ENCODE measurements around the gene B3GNT8.
"Not testable (repeated sequence)": the region's sequence is repeated elsewhere in the genome, so short reads cannot be mapped to it uniquely, and the experiment has no call there.

B3GNT8 gene

DNA sequence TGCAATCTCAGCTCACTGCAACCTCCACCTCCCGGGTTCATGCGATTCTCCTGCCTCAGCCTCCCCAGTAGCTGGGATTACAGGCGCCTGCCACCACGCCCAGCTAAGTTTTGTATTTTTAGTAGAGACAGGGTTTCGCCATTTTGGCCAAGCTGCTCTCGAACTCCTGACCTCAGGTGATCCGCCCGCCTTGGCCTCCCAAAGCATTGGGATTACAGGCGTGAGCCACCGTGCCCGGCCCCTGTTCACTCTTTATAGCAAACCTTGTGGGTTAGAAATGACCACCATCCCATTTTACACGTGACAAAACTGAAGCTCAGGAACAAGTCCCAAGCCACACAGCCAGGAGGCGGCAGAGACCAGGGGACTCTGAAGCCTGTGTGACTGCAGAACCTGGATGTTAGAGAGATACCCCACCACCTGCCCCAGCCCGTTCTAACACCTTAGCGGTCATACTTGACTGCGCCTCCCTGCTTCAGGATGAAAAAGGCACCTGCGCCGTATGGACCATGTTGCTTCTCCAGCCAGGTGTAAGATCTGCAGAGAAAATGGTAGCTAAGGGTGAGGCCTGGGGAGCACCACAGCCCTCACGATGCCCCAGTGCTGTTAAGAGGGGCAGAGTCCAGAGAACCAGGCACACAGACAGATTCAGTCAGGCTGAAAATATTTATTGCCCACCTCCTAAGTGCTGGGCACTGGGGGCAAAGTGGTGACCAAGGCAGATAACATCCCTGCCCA lies 8.9 kb upstream of the B3GNT8 start:
- no peak for DNase-seq

DNA sequence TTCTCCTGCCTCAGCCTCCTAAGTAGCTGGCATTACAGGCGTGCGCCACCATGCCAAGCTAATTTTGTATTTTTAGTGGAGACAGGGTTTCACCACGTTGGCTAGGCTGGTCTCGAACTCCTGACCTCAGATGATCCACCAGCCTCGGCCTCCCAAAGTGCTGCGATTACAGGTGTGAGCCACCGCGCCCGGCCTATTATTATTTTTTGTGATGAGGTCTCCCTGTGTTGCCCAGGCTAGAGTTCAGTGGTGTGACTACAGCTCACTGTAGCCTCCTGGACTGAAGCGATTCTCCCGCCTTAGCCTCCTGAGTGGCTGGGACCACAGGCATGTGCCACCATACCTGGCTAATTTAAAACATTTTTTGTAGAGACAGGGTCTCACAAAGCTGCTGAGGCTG lies 8.2 kb upstream of the B3GNT8 start:
- DNase-seq, result not testable (repeated sequence)

- no peak for DNase-seq
Observed at GRCh38 chr19:41434450-41434849, 7.3 kb upstream of the B3GNT8 start.

DNA sequence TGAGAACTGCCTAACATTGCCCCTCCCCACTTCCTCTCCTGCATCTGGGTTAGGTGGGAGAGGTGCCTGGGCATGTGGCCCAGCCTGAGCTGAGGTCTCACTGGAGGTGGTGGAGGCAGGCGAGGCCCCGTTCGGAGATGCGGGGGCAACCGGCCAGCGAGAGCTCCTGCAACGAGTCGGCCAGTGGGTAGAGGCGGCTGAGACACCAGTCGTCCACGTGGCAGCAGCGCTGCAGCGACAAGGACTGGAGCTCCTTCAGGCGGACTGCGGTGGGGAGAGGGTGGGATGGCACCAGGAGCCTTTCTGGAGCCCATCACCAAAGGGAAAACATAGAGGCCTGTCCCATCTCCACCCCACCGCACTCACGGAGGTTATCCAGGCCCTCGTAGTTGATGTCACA lies 6.0 kb upstream of the B3GNT8 start:
- no peak for DNase-seq

DNA sequence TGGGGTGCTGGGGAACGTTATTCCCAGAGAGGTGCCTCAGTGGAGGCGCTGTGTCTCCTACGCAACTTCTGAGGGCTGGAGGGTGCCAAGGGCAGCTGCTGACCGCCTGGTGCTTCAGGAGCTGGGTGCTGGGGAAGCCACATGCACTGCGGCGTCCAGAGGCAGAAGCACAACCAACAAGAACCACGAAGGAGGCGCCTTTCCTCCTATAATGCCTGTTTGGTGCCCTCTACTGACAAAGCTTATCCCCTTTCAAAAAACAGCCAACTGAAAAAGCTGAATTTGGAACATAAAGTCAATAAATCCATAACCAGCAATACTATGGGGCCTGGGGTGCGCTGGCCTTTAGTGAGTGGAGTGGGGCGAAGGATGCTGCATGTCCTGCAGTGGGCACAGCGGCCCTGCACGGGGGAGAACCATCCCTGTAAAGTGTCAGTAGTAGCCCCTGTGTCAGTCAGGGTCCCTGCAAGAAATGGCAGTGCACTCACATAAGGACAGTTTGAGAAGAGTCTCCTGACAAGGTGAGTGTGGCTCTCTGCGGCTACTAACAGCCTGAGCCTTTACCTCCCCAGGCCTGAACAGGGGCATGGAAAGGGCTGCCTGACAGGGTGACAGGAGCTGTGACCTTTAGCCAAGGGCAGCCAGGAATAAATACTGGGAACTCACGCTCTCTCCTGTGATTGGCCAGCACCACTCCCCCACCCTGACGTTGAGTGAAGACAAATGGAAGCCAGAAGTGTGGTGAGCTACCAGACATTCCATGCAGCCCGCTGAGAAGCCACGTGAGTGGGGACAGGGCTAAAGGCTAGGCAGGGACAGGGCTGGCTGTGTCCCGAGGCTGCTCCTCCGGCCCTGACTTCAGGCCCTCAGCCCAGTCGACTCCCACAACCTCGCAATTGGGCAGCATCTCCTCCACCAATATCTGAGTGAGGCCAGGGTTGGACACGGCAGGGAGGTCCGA lies 4.5 kb upstream of the B3GNT8 start:
- DNase-seq, result no peak

DNA sequence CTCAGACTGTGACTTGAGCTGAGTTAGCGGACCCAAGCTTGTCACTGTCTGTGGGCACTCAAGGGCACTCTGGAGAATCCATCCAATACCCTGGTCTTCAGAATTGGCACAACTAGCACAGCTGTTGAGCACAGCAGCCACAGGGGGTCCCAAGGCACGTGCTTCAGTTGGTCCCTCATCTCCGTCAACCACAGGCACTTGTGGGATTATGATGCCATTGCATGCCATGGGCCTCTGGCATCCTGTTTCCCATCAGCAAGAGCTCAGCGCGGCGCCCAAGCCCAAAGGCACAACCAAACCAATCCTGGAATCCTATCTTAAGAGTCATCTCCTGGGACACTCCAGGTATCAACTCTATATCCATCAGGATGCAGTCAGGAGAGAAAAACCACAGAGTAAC lies 3.7 kb upstream of the B3GNT8 start:
- DNase-seq, result no peak

DNA sequence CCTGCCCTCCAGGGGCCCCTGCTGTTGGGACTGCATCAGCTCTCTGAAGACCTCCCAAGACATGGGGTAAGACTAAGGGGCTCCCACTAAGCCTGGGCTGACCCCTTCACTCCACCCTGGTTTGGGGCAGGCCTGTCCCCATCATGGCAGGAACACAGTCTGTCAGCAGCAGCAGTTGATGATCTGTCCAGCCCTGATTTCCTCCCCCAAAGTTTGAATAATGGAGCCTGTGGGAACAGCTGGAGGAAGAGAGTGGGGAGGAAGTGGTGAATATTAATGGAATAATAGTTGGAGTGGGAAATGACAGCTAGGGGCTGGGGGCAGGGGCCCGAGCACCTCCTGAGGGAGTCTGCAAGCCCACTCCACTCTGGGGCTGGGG lies 1.3 kb upstream of the B3GNT8 start:
- DNase-seq, result no peak

GRCh38 chr19:41427647-41428480 lies 690 bp upstream of the B3GNT8 start:
- peak; percentile 38 for DNase-seq

GRCh38 chr19:41426116-41426841 lies 895 bp downstream of the B3GNT8 start:
- no peak for DNase-seq

- DNase-seq, result no peak
Observed at GRCh38 chr19:41425174-41426115, 1.7 kb downstream of the B3GNT8 start.

DNA sequence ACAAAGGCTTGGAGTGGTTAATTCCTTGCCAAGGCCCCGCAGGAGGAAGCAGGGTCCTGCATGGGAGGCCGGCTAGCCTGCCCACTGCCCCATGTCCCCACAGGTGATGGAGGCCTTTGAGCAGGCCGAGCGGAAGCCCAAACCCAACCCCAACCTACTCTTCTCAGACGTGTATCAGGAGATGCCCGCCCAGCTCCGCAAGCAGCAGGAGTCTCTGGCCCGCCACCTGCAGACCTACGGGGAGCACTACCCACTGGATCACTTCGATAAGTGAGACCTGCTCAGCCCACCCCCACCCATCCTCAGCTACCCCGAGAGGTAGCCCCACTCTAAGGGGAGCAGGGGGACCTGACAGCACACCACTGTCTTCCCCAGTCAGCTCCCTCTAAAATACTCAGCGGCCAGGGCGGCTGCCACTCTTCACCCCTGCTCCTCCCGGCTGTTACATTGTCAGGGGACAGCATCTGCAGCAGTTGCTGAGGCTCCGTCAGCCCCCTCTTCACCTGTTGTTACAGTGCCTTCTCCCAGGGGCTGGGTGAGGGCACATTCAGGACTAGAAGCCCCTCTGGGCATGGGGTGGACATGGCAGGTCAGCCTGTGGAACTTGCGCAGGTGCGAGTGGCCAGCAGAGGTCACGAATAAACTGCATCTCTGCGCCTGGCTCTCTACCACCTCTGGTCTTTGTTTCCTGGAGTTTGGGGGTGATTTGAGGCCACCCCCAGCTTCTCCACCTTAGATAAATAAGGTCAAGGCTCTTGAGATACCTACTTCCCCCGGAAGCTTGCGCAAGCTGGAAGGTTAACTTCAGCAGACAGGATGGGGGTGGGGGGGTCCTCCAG lies 2.6 kb downstream of the B3GNT8 start:
- no peak for DNase-seq

DNA sequence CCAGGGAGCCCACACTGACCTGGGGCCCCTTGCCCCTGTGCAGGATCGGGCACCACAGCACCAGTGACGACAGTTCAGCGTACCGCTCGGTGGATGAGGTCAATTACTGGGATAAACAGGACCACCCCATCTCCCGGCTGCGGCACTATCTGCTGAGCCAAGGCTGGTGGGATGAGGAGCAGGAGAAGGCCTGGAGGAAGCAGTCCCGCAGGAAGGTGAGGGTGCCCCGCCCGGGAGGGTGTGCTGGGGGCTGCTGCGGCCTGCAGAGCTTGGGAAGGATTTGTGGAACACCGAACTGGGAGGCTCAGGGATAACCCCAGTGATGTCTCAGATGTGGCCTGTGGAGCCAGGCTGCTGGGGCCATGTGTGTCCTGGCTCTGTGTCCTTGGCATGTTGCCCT lies 4.2 kb downstream of the B3GNT8 start:
- DNase-seq, result no peak

DNA sequence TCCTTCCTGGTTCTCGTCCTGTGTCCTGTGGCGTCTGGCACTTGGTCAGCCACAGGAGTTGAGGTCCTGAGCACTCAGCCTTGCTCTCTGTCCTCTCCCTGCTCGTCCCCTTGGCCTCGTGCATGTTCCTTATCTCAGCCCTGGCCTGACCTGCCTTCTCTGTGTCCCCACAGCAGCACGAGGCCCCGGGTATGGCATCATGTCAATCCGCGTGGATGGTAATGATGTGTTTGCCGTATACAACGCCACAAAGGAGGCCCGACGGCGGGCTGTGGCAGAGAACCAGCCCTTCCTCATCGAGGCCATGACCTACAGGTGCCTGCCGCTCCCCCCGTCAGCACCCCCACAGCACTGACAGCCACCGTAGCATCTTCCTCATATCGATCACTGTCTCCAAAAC lies 4.7 kb downstream of the B3GNT8 start:
- no peak for DNase-seq

DNA sequence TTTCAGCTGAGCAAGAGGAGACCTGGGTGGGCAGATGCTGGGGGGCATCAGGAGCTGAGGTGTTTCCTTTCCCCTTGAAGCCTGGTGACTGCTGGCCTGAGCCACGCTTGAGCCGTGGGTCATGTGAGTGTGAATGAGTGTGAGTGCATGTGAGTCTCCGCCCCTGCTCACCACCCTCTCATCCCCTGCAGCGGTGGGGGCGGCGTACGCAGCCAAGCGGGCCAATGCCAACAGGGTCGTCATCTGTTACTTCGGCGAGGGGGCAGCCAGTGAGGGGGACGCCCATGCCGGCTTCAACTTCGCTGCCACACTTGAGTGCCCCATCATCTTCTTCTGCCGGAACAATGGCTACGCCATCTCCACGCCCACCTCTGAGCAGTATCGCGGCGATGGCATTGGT lies 5.2 kb downstream of the B3GNT8 start:
- no peak for DNase-seq

- no peak for DNase-seq
Observed at GRCh38 chr19:41421314-41421713, 5.9 kb downstream of the B3GNT8 start.

DNA sequence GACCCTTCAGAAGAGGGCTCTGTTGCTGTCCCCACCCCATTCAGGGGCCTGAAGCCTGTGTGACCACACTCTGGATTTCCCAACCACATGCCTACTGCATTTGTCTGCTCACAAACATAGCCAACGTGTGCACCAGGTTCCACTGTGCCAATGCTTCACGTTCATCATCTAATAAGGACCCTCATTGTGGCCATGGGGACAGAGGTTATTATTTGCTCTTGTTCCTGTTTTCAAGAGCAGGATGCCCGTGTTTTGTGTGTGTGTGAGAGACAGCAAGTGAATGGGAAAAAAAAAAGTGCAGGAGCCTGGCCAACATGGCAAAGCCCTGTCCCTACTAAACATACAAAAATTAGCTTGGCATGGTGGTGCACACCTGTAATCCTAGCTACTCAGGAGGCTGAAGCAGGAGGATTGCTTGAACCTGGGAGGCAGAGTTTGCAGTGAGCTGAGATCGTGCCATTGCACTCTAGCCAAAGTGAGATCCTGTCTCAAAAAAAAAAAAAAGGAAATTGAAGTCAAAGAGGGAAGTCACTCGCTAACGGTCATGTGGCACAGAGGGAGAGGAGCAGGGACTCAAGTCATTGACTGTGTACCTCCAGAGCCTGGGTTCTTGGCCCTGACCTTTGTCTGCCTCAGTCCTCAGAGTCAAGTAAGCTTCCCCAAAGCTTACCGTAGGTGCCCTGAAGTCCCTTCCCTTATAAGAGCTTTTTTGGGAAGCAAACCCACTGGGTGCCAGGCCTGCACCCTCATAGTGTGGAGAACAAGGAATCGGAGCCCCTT lies 6.9 kb downstream of the B3GNT8 start:
- DNase-seq, result no peak

GRCh38 chr19:41416194-41416674 lies 10.9 kb downstream of the B3GNT8 start:
- no peak for DNase-seq

DNA sequence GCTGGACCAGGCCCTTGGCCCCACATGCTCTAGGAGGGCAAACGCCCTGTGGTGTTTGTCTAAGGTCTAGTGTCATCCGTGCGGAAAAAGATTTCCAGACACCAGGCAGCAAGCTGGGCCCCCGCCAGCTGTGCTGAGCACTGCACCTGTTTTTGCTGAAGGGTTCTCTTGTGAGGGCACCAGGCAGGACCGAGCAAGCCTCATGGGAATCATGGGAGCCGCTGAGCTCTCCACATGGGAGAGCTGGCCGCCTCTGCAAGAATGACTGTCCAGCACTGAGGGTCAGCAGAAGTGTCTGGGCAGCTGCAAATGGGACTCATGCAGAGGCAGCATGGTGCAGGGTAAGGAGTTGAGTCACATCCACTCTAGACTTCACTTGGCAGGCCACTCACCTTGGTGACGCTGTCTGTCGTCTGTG lies 12.0 kb downstream of the B3GNT8 start:
- no peak for DNase-seq

GRCh38 chr19:41414461-41414860 lies 12.7 kb downstream of the B3GNT8 start:
- no peak for DNase-seq
